ENCODE results near the gene CTAGE4.
"Not testable (repeated sequence)": the region's sequence is repeated elsewhere in the genome, so short reads cannot be mapped to it uniquely, and the experiment has no call there.

CTAGE4 gene, protein sequence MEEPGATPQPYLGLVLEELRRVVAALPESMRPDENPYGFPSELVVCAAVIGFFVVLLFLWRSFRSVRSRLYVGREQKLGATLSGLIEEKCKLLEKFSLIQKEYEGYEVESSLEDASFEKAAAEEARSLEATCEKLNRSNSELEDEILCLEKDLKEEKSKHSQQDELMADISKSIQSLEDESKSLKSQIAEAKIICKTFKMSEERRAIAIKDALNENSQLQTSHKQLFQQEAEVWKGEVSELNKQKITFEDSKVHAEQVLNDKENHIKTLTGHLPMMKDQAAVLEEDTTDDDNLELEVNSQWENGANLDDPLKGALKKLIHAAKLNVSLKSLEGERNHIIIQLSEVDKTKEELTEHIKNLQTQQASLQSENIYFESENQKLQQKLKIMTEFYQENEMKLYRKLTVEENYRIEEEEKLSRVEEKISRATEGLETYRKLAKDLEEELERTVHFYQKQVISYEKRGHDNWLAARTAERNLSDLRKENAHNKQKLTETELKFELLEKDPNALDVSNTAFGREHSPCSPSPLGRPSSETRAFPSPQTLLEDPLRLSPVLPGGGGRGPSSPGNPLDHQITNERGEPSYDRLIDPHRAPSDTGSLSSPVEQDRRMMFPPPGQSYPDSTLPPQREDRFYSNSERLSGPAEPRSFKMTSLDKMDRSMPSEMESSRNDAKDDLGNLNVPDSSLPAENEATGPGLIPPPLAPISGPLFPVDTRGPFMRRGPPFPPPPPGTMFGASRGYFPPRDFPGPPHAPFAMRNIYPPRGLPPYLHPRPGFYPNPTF

DNA sequence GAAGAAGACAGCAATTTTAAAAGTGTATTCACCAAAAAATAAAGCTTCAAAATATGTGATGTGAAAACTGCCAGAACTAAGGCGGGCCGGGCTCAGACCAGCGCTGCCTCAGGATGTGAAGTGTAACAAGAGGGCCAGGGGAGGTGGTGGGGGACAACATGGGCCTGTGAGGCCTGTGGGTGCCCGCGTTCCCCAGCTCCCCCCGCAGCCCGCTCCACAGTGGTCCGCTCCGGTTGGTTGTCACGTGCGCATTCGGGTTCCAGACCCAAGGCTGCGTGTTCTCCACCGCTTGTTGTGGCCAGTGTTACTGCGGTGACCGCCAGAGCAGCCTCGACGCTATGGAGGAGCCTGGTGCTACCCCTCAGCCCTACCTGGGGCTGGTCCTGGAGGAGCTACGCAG is at the start of gene CTAGE4:
TSS of gene CTAGE4 (plus strand) at position 301 of the 400 bp plus-strand sequence. CDS start at position 339, 38 bp downstream.
- DNase-seq, result not testable (repeated sequence)

DNA sequence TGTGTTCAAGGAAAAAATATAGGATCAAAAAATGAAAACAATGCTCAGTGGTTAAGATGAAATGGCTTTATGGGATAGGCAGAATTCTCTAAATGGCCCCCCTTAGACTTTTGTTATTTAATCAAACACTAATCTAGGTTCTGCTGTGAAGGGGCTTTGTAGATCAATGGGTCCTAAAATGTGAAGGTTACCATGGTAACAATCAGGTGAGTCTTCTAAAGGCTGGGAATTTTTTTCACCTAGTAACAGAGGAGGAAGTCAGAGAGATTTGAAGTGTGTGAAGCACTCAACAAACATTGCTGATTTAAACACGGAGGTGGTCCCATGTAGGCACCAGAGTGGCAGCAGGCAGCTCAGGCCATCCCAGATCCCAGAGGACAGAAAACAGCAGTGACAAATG is 49.1 kb upstream of the CTAGE4 start:
- no peak for DNase-seq

DNA sequence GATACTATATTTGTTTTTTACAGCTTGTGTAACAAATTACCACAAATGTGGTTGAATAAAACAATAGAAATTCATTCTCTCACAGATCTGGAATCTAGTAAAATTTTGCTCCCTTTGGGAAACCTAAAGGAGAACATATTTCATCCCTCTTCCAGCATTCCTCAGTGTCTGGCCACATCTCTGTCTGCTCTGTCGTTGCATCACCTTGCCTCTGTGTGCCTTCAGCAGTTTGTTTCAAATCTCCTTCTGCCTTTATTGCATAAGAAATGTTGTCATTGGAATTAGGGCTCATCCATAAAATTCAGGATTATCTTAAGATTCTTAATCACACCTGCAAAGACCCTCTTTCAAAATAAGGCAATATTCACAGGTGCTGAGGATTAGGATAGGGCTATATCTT is 45.8 kb upstream of the CTAGE4 start:
- no peak for DNase-seq

DNA sequence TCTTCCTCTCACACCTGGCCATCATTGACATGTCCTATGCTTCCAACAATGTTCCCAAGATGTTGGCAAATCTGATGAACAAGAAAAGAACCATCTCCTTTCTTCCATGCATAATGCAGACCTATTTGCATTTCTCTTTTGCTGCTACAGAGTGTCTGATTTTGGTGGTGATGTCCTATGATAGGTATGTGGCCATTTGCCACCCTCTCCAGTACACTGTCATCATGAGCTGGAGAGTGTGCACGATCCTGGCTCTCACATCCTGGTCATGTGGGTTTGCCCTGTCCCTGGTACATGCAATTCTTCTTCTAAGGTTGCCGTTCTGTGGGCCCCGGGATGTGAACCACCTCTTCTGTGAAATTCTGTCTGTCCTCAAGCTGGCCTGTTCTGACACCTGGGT is 41.1 kb upstream of the CTAGE4 start:
- no peak for DNase-seq

DNA sequence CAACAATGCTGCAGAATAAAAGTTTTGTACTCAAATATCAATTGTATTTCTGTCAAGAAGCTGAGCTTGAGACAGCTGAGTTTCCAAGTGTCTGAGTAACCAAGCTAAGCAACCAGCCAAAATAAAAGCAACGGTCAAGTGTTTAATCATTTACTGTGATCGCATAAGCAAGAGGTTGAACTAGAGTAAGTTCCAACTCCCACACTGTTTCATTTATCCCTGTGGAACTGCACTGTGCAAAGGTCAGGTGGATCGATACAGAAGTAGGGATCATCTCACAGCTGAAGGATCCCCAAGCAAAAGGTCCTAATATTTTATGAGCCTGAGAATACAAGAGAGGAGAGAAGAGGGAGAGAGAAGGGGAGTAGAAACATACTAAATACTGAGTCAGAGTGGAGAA is 38.8 kb upstream of the CTAGE4 start:
- DNase-seq, result no peak

DNA sequence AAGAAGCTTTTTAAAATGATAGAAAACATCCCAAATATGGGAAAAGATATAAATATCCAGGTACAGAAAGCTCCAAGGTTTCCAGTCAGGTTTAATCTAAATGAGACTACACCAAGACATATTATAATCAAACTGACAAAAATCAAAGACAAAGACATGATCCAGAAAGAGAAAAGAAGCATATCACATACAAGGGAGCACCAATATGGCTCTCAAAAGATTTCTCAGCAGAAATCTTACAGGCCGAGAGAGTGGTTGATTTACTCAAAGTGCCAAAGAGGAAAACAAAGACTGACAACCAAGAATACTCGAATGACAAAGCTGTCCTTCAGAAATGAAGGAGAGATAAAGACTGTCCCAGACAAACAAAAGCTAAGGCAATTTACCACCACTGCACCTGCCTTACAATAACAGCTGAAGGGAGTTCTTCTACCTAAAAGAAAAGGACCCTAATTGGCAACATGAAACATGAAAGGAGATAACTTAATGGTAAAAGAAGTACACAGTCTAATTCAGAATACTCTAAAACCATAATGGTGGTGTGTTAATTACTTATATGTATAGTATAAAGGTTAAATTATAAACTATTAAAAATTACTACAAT is 34.9 kb upstream of the CTAGE4 start:
- no peak for DNase-seq

DNA sequence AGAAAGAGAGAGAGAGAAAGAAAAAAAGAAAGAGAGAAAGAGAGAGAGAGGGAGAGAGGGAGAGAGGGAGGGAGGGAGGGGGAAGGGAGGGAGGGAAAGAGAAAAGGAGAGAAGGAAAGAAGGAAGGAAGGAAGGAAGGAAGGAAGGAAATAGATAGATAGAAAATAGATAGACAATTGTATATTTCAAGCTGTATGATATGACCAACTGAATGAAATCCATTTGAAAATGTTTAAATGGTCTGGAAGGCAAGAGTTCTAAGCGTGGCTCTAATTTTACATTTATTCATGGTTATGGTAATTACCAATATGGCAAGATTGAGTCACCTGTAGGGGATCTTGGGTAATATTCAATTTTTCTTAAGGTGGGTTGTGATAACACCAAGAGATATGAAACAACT is 24.4 kb upstream of the CTAGE4 start:
- no peak for DNase-seq

DNA sequence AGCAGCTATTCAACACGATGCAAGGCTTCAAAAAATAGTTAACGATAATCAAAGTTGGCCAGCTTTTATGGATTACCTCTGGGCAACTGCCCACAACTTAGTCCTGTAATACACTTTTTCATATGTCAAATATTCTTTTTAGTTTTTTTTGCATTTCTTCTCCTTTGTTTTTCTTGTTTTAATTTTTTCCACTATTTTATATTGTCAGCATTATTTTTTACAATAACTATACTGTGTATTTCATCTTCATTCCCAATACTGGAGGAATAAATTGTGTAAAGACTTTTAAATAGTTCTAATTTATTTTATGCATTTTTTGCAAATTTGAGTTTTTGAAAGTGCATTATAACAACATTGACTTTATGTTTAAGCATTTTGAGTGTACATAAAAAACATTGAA is 18.5 kb upstream of the CTAGE4 start:
- DNase-seq, result no peak

DNA sequence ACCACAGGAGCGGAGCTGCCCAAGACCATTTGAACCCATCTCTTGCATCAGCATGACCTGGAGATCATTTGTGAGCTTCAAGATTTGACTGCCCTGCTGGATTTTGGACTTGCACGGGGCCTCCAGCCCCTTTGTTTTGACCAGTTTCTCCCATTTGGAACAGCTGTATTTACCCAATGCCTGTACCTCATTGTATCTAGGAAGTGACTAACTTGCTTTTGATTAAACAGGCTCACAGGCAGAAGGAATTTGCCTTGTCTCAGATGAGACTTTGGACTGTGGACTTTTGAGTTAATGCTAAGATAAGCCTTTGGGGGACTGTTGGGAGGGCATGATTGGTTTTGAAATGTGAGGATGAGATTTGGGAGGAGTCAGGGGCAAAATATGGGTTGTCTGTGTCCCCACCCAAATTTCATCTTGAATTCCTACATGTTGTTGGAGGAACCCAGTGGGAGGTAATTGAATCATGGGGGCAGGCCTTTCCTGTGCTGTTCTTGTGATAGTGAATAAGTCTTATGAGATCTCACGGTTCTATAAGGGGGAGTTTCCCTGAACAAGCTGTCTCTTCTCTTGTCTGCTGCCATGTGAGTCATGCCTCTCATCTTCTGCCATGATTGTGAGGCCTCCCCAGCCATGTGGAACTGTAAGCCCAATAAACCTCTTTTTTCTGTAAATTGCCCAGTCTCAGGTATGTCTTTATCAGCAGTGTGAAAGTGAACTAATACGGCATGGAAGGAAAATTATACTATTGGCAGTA is 11.5 kb upstream of the CTAGE4 start:
- not testable (repeated sequence) for DNase-seq

DNA sequence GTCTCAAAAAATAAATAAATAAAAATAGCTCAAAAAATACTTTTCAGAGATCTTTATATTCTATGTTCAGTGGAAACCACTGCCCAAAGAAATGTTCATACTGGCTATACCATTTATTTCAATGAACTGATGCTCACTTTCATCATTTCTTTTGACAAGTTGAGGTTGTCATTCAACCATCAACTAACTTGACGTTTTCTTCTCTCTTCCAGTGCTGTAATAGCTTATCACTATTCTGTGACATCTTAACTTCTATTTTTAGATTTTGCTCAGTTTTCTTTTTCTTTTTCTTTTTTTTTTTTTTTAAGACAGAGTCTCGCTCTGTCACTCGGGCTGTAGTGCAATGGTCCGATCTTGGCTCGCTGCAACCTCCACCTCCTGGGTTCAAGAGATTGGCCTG is 8.7 kb upstream of the CTAGE4 start:
- no peak for DNase-seq

DNA sequence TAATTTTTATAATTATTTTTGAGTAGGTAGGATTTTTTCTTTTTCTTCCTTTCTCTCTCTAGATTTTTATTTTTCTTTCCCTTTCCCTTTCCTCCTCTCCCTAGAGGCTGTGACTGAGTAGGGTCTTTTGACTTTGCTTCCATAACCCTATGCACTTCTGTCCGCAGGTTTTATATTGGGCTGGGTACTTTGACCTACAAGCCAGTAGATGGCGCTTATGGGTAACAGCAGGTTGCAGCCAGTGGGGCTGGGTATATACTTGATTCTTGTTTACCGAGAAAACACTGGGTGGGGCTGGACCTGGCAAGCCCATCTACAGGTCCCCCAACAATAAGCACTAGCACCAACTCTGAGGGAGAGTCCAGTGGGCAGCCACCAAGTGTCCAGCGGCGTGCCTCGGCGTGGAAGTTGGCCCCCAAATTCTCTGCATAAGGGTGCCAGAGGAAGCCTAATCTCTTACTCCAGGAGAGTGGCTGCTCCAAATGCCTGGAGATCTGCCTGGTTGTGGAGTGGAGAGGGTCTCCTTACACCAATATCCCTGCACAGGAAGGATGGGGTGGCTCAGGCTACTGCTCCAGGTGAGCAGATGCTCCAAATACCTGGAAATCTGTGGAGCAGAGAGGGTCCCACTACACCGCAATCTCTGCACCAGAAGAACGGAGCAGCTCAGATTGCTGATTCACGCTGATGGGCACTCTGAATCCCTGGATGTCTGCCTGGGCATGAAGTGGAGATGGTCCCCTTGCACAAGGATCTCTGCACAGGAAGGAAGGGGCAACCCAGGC is 4.7 kb upstream of the CTAGE4 start:
- DNase-seq, result peak in 1 of 2 experiments; percentile 59

DNA sequence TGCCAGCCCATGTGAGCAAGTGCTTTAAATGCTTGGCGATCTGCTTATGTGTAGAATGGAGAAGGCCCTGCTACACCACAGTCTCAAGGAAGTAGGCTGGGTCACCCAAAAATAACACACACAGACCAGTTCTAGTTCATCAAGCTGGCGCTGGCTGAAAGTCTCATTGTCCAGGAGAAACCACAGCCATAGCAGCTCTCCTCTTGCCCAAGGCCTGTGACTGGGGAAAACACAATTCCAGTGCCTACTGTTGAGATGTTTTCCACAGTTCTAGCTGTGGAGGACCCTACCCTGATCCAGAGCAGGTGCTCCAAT is 4.1 kb upstream of the CTAGE4 start:
- not testable (repeated sequence) for DNase-seq

DNA sequence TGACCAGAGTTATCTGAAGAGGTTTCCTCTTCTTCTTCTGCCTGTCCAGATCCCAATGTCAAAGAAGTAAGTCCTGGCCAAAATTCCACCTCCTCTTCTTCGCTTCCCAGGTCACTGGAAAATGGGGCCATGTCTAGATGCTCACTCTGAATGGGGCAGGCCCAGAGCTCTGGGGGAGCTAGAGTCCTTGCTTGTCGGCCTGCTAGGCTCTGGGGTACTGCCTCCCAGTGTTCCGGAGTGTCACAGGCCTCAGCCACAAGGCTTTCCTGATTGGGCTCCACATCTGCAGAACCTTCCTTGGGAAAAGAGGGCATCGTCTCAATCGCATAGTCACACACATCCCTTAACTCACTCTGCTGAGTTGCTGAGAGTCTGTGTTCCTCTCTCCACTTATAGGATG is 4.6 kb downstream of the CTAGE4 start:
- DNase-seq, result not testable (repeated sequence)

DNA sequence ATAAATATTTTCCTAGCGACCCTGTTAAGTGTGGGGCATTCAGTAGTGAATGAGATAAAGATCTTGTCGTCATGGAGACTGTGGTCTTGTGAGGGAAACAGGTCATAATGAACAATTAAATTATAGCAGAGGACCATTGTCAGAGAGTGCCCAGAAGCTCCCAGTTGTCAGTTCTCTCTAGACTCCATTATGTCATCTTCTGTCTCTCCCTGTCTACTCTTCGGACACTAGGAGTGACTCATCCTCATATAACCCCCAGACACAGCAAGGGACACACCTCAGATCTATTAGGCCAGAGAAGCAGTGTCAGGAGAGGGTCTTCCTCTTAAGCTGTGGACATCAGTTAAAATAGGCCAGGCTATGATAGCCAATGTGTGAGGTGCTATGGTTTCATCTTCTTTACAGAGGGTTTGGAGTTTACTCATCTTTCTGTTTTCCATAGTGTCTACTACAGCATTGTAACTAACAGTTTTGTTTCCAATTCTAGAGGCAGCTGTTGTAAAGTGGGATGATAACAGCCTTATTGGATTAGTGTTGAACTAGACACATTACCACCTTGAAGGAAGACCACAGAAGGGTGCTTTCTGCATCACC is 5.4 kb downstream of the CTAGE4 start:
- DNase-seq, result not testable (repeated sequence)

DNA sequence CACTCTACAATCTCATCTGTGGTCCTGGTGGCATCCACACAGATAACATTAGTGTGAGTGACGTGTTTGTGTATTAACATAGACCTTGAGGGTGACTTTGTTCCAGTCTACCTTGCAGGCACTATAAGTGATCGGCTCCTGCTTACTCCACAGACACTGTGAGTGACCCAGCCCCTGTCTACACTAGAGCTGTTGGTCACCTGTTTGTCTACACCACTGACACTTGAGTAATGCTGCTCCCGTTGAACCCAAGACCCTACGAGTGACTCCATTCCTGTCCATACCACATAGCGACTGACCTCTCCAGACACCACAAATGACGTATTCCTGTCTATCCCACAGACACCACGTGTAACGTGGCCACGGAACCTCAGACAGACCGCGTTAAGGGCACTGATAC is 10.5 kb downstream of the CTAGE4 start:
- not testable (repeated sequence) for DNase-seq

DNA sequence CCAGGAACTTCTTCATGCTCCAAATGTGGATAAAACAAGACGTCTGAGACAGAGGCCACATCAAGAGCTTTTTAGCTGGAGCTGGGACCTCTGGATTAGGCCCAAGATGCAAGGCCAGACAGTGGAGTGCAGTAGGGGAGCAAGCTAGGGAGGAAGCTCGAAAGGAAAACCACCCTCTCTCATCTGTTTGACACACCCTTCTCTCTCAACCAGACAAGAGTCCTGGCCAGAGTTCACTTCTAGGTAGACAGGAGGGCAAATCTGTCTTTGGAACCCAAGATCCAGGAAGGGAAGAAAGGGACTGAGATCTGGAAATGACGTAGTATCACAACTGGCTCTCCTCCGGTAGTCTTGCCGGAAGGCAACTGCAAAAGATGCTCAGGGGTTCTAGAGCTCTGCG is 11.2 kb downstream of the CTAGE4 start:
- not testable (repeated sequence) for DNase-seq

DNA sequence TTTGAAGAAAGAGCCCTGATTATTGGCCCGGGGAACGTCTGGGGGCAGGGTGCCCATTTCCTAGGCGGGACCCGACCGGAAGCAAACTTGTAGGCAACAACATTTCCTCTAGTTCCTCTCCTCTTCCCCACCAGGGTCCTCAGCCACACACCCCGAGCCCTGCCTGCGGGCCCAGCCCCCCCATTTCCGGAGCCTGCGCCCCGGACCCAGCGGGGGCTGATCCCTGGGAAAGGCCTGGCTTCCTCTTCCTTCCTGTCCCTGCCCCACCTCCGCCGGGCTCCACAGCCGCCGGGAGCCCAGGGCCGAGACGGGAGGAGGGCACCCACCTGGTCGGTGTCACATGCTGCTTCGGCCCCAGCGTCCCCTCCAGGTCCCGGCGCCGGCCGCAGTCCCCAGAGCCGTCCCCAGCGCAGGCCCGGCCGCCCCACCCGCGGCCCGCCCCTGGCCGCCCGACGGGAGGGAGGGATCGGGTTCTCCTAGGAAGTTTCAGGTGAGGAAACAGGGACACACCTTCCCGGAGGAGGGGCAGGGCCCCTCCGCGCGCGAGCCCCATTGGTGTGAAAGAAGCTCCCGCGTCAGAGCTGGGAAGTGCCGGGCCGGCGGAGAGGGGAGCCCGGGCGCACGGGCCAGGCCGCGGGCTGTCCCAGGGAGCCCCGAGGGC is 12.1 kb downstream of the CTAGE4 start, which contains the start of gene ARHGEF35:
TSS of gene ARHGEF35 (minus strand) at position 622 of the 661 bp plus-strand sequence. CDS start 7,450 bp downstream, outside the sequence.
- DNase-seq, result not testable (repeated sequence)

DNA sequence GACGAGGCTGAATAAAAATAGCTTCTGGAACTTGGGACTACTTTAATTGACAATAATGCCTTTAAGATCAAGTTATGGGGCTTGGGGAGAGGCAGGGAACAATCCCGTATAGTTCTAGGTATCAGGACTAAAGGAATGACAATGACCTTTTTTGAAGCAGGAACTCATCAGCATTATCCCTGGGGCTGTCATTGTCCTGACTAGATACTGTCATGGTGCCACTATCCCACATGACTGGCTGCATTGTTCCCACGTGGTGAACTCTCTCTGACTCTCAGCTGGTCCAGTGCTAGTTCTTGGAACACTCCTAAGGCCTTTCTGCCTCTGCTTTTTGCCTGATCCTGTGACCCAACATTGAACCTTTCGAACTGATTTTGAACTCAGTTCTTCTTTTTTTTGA is 15.7 kb downstream of the CTAGE4 start:
- not testable (repeated sequence) for DNase-seq

DNA sequence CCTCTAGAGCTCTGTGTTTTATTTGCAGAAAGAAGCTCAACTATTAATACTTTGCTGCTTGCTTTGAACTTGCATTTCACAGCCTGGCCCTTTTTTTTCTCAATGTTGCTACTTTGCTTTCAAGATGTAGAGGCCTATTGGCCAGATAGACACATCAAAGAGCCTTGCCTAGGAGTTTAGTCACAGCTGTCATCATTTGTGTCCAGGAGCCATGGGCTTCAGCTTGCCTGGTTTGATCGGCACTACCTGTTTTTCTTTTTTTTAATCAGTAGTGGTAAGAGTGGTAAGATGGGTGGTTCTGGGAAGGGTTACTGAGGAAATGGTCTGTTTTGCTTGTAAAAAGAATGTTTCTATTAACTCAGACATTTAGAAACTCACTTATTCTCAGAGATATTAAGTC is 18.7 kb downstream of the CTAGE4 start:
- not testable (repeated sequence) for DNase-seq

DNA sequence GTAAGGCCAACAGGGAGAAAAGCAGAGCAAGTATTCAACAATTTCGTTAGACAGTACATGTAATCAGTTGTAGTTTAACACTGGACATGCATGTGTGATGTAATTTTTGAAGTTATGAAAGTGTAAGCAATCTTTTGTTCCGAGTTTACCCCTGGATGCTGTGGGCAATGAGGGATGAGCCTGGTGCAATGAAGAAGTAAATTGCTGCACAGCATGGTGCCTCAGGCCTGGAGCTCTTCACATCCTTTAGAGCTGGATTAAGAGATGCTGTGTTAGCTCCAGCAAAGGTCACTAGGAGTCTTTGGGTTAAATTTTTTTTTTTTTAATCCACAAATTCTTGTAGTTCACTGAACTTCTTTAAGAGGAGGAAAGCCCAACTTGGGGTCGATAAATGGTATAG is 19.8 kb downstream of the CTAGE4 start:
- not testable (repeated sequence) for DNase-seq

DNA sequence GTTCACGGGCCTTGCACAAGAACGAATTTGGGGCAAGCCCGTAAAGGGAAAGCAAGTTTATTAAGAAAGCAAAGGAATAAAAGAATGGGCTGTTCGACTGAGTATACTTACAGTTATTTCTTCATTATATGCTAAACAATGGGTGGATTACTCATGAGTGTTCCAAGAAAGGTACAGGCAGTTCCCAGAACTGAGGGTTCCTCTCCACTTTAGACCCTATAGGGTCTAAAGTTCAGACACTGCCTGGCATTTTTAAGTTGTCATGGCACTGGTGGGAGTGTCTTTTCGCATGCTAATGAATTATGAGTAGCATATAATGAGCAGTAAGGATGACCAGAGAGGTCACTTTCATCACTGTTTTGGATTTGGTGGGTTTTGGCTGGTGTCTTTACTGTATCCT is 22.0 kb downstream of the CTAGE4 start:
- not testable (repeated sequence) for DNase-seq

All from NCI-H526 (cell line).